ENCODE measurements around the gene PLCH1.

DNA sequence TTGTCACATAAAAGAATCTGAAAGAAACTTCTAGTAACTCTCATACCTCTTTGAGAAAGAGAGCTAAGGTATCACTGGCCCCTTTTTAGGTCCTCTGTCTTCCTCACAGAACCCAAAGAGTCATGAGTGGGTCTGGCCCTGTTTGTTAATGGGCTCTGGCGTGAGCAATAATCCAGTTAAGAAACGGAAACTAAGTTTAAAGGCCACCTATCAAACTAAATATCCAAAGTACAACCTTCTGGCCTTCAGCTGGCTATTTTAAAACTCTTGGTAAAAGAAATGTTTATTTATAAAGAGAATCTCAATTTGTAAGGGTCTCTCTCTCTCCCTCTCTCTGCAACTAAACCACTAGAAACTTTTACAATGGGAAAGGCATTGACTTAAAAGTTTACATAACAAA, 380.4 kb downstream of the PLCH1 start:
- TF ChIP-seq, protein P1, sequence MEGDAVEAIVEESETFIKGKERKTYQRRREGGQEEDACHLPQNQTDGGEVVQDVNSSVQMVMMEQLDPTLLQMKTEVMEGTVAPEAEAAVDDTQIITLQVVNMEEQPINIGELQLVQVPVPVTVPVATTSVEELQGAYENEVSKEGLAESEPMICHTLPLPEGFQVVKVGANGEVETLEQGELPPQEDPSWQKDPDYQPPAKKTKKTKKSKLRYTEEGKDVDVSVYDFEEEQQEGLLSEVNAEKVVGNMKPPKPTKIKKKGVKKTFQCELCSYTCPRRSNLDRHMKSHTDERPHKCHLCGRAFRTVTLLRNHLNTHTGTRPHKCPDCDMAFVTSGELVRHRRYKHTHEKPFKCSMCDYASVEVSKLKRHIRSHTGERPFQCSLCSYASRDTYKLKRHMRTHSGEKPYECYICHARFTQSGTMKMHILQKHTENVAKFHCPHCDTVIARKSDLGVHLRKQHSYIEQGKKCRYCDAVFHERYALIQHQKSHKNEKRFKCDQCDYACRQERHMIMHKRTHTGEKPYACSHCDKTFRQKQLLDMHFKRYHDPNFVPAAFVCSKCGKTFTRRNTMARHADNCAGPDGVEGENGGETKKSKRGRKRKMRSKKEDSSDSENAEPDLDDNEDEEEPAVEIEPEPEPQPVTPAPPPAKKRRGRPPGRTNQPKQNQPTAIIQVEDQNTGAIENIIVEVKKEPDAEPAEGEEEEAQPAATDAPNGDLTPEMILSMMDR (IDR thresholded peaks at IDR 0.05; ENCODE audit: borderline replicate concordance, extremely low read depth, low read length, poor library complexity, severe bottlenecking), result no peak
- no peak for TF ChIP-seq EZH2 (IDR thresholded peaks at IDR 0.05; ENCODE audit: borderline replicate concordance, low read depth, low read length, severe bottlenecking)

Data from DND-41 (cell line).